ENCODE results near the gene SLC17A7.

The SLC17A7 gene

DNA sequence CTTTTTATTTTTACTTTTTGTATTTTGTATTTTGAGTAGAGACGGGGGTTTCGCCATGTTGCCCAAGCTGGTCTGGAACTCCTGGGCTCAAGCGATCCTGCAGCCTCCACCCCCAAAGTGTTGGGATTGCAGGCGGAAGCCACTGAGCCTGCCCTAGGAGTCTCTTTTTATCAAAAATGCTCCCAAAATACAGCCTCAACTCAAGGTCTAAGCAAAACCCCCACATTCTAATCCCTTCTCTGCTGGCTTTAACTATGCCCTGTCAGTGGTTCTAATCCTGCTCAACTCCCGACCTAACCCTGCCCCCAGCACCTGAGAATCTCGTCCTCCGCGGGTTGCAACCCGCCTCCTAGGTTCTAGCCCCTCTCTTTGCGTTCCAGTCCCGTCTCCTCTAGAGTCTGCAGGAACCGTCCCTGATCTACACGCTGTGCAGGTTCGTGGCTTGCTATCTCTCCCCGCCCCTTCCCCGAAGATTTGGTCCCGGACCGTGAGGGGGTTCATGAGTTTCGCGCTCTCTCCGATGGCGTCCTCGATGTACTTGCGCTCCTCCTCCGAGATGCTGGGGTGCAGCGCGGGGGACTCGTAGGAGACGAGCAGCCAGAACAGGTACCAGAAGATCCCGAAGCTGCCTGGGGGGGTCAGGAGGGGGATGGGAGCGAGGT is 8.0 kb downstream of the SLC17A7 start:
- no peak overlapping the region for H3K4me3 ChIP-seq (ENCODE audit: low read depth, low read length)
- no peak for TF ChIP-seq CTCF (IDR thresholded peaks at IDR 0.05; ENCODE audit: low read depth, low read length)

- no peak for TF ChIP-seq CTCF (IDR thresholded peaks at IDR 0.05; ENCODE audit: low read depth, low read length)
- H3K4me3 ChIP-seq (ENCODE audit: low read depth, low read length) = no peak overlapping the region
Measured at GRCh38 chr19:49432141-49433073, 8.9 kb downstream of the SLC17A7 start.

DNA sequence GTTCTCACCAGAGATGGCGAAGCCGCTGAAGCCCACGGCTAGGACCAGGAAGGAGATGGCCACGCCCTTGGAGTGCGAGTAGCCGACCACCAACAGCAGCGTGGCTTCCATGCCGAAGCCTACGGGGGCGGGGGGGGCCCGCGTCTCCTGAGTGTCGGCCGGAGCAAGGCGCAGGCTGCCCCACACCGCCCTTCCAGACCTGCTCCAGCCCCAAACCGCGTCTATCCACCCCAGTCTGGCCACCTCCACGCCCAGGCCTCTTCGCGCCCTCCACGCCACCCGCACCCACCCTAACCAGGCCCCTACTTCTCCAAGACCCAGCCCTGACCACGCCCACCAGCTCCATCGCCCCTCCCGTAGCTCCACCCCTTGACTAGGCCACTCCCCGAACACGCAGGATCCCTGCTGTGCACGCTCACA is 10.0 kb downstream of the SLC17A7 start:
- no peak overlapping the region for H3K4me3 ChIP-seq (ENCODE audit: low read depth, low read length)
- no peak for TF ChIP-seq CTCF (IDR thresholded peaks at IDR 0.05; ENCODE audit: low read depth, low read length)

- no peak overlapping the region for H3K4me3 ChIP-seq (ENCODE audit: low read depth, low read length)
- TF ChIP-seq CTCF (IDR thresholded peaks at IDR 0.05; ENCODE audit: low read depth, low read length) = no peak
Measured at GRCh38 chr19:49430678-49431329, 10.5 kb downstream of the SLC17A7 start.

DNA sequence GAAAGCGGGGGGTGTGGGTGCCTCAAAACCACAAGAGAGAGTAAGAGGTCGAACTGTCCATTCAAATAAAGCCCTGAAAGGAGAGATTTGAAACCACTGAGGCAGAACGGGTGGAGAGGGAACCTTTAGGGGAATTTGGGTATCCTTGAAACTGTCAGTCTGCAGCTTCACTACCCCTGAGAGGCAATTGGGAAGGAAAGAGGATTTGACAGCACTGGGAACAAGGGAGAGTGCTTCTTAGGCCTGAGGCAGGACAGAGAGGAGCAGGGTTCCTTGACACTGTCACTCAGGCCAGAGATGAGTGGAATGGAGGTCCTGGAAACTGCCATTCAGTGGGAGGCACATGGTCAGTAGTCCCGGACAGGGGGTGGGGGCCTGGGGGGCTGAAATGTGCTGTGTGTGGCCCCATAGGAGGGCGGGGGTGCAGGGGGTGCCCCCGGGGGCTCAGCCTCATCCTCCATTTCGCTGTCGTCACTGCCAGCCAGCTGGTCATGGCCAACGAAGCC is 11.1 kb downstream of the SLC17A7 start:
- TF ChIP-seq CTCF (IDR thresholded peaks at IDR 0.05; ENCODE audit: low read depth, low read length) = no peak
- no peak overlapping the region for H3K4me3 ChIP-seq (ENCODE audit: low read depth, low read length)

DNA sequence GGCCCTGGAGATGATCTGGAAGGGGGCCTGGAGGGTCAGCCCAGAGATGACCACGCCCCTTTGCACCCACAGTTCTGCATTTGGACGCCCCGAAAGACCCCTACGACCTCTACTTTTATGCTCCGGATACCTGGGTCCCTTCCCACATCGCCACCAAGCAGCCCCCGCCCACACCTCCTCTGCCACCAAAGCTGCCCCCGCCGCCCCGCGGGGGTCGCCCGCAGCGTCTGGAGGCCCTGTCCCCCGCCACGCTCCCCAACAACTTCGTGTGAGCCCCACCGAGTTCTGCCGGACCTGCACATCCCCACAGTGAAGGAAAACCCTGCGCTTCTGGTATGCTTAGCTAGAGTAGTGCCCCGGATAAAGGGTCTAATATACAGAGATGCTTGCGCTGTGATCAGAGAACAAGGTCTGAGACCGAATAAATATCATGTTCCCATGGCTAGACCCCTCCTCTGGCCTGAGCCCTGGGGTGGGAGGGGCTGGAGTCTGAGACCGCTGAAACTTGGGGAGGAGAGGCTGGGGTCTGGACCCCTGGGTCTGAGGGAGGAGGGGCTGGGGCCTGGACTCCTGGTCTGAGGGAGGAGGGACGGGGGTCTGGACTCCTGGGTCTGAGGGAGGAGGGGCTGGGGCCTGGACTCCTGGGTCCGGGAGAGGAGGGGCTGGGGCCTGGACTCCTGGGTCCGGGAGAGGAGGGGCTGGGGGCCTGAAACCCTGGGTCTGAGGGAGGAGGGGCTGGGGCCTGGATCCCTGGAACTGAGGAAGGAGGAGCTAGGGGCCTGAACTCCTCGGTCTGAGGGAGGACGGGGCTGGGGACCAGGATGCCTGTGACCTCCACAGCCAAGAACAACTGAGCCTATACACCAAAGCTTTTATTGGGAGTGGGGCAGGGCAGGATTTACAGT is 12.5 kb downstream of the SLC17A7 start:
- TF ChIP-seq CTCF (IDR thresholded peaks at IDR 0.05; ENCODE audit: low read depth, low read length) = no peak
- no peak overlapping the region for H3K4me3 ChIP-seq (ENCODE audit: low read depth, low read length)
